GM12873 (cell line): ENCODE measurements around the gene TLX3.

ENCODE experiments used
- CTCF ChIP-seq: IDR thresholded peaks from 2 replicates; pipeline ENCODE4 v1.5.1; 2012; ENCODE audit warnings: low read depth, mild to moderate bottlenecking, moderate library complexity, low read length, control low read depth; ENCODE audit not compliant: insufficient read depth; ENCODE audit errors: missing control alignments

Gene TLX3

GRCh38 chr5:171312129-171312974, 3.3 kb downstream of the TLX3 start:
- TF ChIP-seq CTCF: no peak

- no peak for TF ChIP-seq CTCF
Observed at GRCh38 chr5:171313481-171314206, 4.6 kb downstream of the TLX3 start.

- TF ChIP-seq CTCF: no peak
Observed at GRCh38 chr5:171314728-171315385, 5.8 kb downstream of the TLX3 start.

- TF ChIP-seq CTCF: no peak
Observed at GRCh38 chr5:171315386-171315891, 6.4 kb downstream of the TLX3 start.

- no peak for TF ChIP-seq CTCF
Observed at GRCh38 chr5:171315925-171316257, 6.8 kb downstream of the TLX3 start.

- no peak for TF ChIP-seq CTCF
Observed at GRCh38 chr5:171316258-171317121, 7.4 kb downstream of the TLX3 start.

GRCh38 chr5:171317230-171317629, 8.2 kb downstream of the TLX3 start:
- no peak for TF ChIP-seq CTCF
